Left lung (tissue), 14 donors: ENCODE results near the gene SPOP. TPM values are rescaled to one million over a fixed set of nuclear protein-coding genes. Genes with fewer than 3 reads are reported as not detected.
"Not testable (repeated sequence)": the region's sequence is repeated elsewhere in the genome, so short reads cannot be mapped to it uniquely, and the experiment has no call there.

Experiments
- ATAC-seq: fragments of 200-7000 bp; cut with Tn5 transposase; one replicate; pipeline ENCODE4 v1.9.1; 2020; ENCODE audit warnings: moderate library complexity
- DNase-seq, 4 donors: peaks; one replicate each; pipeline ENCODE4 v3.0.0-alpha.2; 2013 to 2020
- H3K27ac ChIP-seq, 2 donors: fragments of 200-600 bp; sonication (generic) in 1 of 2; one replicate each; pipeline versions ENCODE4 v1.5.0 to v1.8.0; 2020 to 2021
- H3K27me3 ChIP-seq, 2 donors: fragments of 200-600 bp; sonication (generic) in 1 of 2; one replicate each; pipeline versions ENCODE4 v1.5.0 to v1.8.0; 2020 to 2021
- H3K36me3 ChIP-seq, 2 donors: fragments of 200-600 bp; sonication (generic) in 1 of 2; one replicate each; pipeline versions ENCODE4 v1.5.0 to v1.8.0; 2020 to 2021
- H3K4me1 ChIP-seq, 2 donors: fragments of 200-600 bp; one replicate each; pipeline ENCODE4 v1.8.0; 2021
- H3K4me3 ChIP-seq, 2 donors: fragments of 200-600 bp; sonication (generic) in 1 of 2; one replicate each; pipeline versions ENCODE4 v1.5.0 to v1.8.0; 2020 to 2021; ENCODE audit warnings: mild to moderate bottlenecking in 1 of 2
- H3K9me3 ChIP-seq, 2 donors: fragments of 200-600 bp; sonication (generic) in 1 of 2; one replicate each; pipeline versions ENCODE4 v1.5.0 to v1.8.0; 2020 to 2021
- intact Hi-C, 2 donors: fragments of 100-400 bp; cut with DNase I; formaldehyde crosslinking; loops; one replicate each; pipeline versions ENCODE4 v1.11.2 to v1.14.2; 2022
- long read RNA-seq, 12 donors: library from polyadenylated mRNA in 2 of 12; unstranded in 2 of 12; transcript quantifications; one replicate each; pipeline ENCODE4 v2.0.0 and lab custom pipeline, GENCODE V29; 2019 to 2026
- polyA plus RNA-seq, 6 donors: library from polyadenylated mRNA; unstranded; fragments of 120-200 nt; gene quantifications; one replicate each; pipeline ENCODE4 v1.2.1, GENCODE V29; 2013; ENCODE audit not compliant: insufficient read length in 6 of 6
- total RNA-seq, 2 donors: library from RNA; stranded (reverse); fragmentation: NEBNext Ultra II Directional; extraction: Animal tissue kit (Norgen Biotek cat#: 25700); gene quantifications; one replicate each; pipeline ENCODE4 v1.2.1, GENCODE V29; 2021
- TF ChIP-seq, protein P1 (sequence below), 2 donors: fragments of 200-600 bp; sonication (generic) in 1 of 2; IDR thresholded peaks; one replicate each; pipeline versions ENCODE4 v1.5.0 to v1.8.0; 2021; ENCODE audit warnings: antibody characterized with exemption in 2 of 2
- donor health status: DM: no; HTN: yes; CAD: no.
- donor health status: DM: no; HTN: no; CAD: no.

SPOP gene
- 10 to 100 TPM; 79.5 to 89.6 TPM for total RNA-seq
- 10 to 100 TPM; 68.7 to 86.3 (median 78.5) TPM for polyA plus RNA-seq
- long read RNA-seq, donor 1, transcript SPOP-221 (1 exons, 2,135 nt), result major isoform, 50 of 117 reads
- long read RNA-seq, donor 1, transcript SPOP-222 (2 exons, 421 nt), result minor isoform, 18 of 117 reads
- long read RNA-seq, donor 1, transcript SPOP-206 (10 exons, 1,865 nt), result minor isoform, 25 of 117 reads
- long read RNA-seq, donor 1, partial matches to known transcripts, result 22 of 117 reads
- long read RNA-seq, donor 1, other reads (novel, unspliced or antisense), result 0 of 117 reads
- long read RNA-seq, donor 2, transcript SPOP-206 (10 exons, 1,865 nt), result minor isoform, 13 of 89 reads
- long read RNA-seq, donor 2, transcript SPOP-222 (2 exons, 421 nt), result minor isoform, 16 of 89 reads
- long read RNA-seq, donor 2, transcript SPOP-221 (1 exons, 2,135 nt), result major isoform, 50 of 89 reads
- long read RNA-seq, donor 2, partial matches to known transcripts, result 9 of 89 reads
- long read RNA-seq, donor 2, other reads (novel, unspliced or antisense), result 0 of 89 reads
- long read RNA-seq, donor 3, transcript SPOP-222 (2 exons, 421 nt), result minor isoform, 7 of 61 reads
- long read RNA-seq, donor 3, transcript SPOP-221 (1 exons, 2,135 nt), result major isoform, 27 of 61 reads
- long read RNA-seq, donor 3, transcript SPOP-206 (10 exons, 1,865 nt), result minor isoform, 15 of 61 reads
- long read RNA-seq, donor 3, partial matches to known transcripts, result 10 of 61 reads
- long read RNA-seq, donor 3, other reads (novel, unspliced or antisense), result 0 of 61 reads
- long read RNA-seq, donor 4, transcript SPOP-201 (11 exons, 2,965 nt), result minor isoform, 10 of 78 reads
- long read RNA-seq, donor 4, transcript SPOP-206 (10 exons, 1,865 nt), result major isoform, 46 of 78 reads
- long read RNA-seq, donor 4, partial matches to known transcripts, result 2 of 78 reads
- long read RNA-seq, donor 4, other reads (novel, unspliced or antisense), result 14 of 78 reads
- long read RNA-seq, donor 5, transcript SPOP-206 (10 exons, 1,865 nt), result minor isoform, 26 of 72 reads
- long read RNA-seq, donor 5, transcript SPOP-221 (1 exons, 2,135 nt), result major isoform, 28 of 72 reads
- long read RNA-seq, donor 5, transcript SPOP-222 (2 exons, 421 nt), result minor isoform, 14 of 72 reads
- long read RNA-seq, donor 5, partial matches to known transcripts, result 0 of 72 reads
- long read RNA-seq, donor 5, other reads (novel, unspliced or antisense), result 0 of 72 reads
- long read RNA-seq, donor 6, transcript SPOP-221 (1 exons, 2,135 nt), result major isoform, 54 of 89 reads
- long read RNA-seq, donor 6, transcript SPOP-206 (10 exons, 1,865 nt), result minor isoform, 16 of 89 reads
- long read RNA-seq, donor 6, transcript SPOP-222 (2 exons, 421 nt), result minor isoform, 11 of 89 reads
- long read RNA-seq, donor 6, partial matches to known transcripts, result 6 of 89 reads
- long read RNA-seq, donor 6, other reads (novel, unspliced or antisense), result 0 of 89 reads
- long read RNA-seq, donor 7, transcript SPOP-221 (1 exons, 2,135 nt), result minor isoform, 12 of 40 reads
- long read RNA-seq, donor 7, transcript SPOP-222 (2 exons, 421 nt), result minor isoform, 11 of 40 reads
- long read RNA-seq, donor 7, transcript SPOP-206 (10 exons, 1,865 nt), result major isoform, 14 of 40 reads
- long read RNA-seq, donor 7, partial matches to known transcripts, result 0 of 40 reads
- long read RNA-seq, donor 7, other reads (novel, unspliced or antisense), result 0 of 40 reads
- long read RNA-seq, donor 8, transcript SPOP-206 (10 exons, 1,865 nt), result major isoform, 24 of 52 reads
- long read RNA-seq, donor 8, transcript SPOP-222 (2 exons, 421 nt), result minor isoform, 12 of 52 reads
- long read RNA-seq, donor 8, transcript SPOP-221 (1 exons, 2,135 nt), result minor isoform, 14 of 52 reads
- long read RNA-seq, donor 8, partial matches to known transcripts, result 0 of 52 reads
- long read RNA-seq, donor 8, other reads (novel, unspliced or antisense), result 0 of 52 reads
- long read RNA-seq, donor 9, partial matches to known transcripts, result 0 of 1 reads
- long read RNA-seq, donor 9, other reads (novel, unspliced or antisense), result 0 of 1 reads
- long read RNA-seq, donor 10, transcript SPOP-201 (11 exons, 2,965 nt), result minor isoform, 8 of 78 reads
- long read RNA-seq, donor 10, transcript SPOP-206 (10 exons, 1,865 nt), result major isoform, 46 of 78 reads
- long read RNA-seq, donor 10, partial matches to known transcripts, result 1 of 78 reads
- long read RNA-seq, donor 10, other reads (novel, unspliced or antisense), result 21 of 78 reads
- long read RNA-seq, donor 11, result 0 reads
- long read RNA-seq, donor 12, transcript SPOP-206 (10 exons, 1,865 nt), result minor isoform, 18 of 62 reads
- long read RNA-seq, donor 12, transcript SPOP-221 (1 exons, 2,135 nt), result major isoform, 19 of 62 reads
- long read RNA-seq, donor 12, transcript SPOP-222 (2 exons, 421 nt), result minor isoform, 12 of 62 reads
- long read RNA-seq, donor 12, partial matches to known transcripts, result 10 of 62 reads
- long read RNA-seq, donor 12, other reads (novel, unspliced or antisense), result 0 of 62 reads

GRCh38 chr17:49677933-49678847, at the start of gene SPOP:
TSS of gene SPOP (minus strand) at chr17:49678097. CDS start at chr17:49622810, 55,287 bp downstream.
- DNase-seq, result peak; percentile 99 to 100 (median 99)
- Histone ChIP-seq H3K9me3 (no peaks in the 10 kb centered on the region), H3K36me3 (peaks cover 0 to 2% of the 10 kb centered on the region in 2 donors), H3K4me1 (peaks cover 13 to 55% of the 10 kb centered on the region in 2 donors), H3K4me3 (peak within 1 kb of the TSS; percentile 58 to 69), H3K27me3 (no peaks in the 10 kb centered on the region), H3K27ac (peak within 1 kb of the TSS; percentile 97 to 98)
- intact Hi-C loops, result no loop called here
- peak; percentile 99 for ATAC-seq
- TF ChIP-seq, protein P1, sequence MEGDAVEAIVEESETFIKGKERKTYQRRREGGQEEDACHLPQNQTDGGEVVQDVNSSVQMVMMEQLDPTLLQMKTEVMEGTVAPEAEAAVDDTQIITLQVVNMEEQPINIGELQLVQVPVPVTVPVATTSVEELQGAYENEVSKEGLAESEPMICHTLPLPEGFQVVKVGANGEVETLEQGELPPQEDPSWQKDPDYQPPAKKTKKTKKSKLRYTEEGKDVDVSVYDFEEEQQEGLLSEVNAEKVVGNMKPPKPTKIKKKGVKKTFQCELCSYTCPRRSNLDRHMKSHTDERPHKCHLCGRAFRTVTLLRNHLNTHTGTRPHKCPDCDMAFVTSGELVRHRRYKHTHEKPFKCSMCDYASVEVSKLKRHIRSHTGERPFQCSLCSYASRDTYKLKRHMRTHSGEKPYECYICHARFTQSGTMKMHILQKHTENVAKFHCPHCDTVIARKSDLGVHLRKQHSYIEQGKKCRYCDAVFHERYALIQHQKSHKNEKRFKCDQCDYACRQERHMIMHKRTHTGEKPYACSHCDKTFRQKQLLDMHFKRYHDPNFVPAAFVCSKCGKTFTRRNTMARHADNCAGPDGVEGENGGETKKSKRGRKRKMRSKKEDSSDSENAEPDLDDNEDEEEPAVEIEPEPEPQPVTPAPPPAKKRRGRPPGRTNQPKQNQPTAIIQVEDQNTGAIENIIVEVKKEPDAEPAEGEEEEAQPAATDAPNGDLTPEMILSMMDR (IDR thresholded peaks at IDR 0.05), result no peak

DNA sequence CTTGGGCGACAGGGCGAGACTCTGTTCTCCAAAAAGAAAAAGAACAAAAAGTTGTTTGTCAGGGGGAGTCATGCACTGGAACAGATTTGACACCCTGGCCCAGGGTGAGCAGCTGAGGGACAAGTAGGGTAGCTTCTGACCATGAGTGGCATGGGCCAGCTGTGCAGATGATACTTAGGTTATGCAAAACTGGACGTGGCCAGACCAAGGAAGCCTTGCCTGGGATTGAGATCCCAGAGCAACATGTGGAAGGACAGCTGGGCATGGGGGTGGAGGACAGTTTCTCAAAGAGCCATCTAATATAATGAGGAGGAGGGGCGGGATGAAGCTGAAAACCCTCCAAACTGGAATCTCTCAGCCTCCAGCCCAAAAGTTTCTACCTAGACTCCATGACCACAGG, 49.5 kb upstream of the SPOP start:
- no peak overlapping the region for H3K27ac ChIP-seq
- intact Hi-C loops, result no loop called here
- no peak for ATAC-seq

DNA sequence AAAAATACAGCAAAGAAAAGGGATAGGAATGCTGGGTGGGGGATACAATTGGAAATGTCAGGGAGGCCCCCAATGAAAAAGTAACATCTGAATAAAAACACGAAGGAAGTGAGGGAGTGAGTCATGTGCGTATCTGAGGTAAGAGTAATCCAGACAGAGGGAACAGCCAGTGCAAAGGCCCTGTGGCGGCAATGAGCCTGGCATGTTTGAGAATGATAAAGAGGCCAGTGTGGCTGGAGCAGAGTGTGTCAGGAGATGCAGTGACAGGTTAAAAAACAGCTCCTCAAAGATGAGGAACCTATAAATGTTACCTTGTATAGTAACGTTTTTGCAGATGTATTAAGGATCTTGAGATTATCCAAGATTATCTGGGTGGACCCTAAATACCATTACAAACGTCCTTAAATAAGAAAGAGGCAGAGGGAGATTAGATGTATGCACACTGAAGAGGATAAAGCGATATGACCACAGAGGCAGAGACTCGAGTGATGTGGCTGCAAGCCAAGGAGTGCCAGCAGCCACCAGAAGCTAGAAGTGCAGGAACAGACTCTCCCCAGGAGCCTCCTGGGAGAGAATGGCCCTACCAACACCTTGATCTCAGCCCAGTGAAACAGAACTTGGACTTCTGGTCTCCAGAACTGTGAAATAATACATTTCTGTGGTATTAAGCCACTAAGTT, 47.7 kb upstream of the SPOP start:
- no peaks in the 10 kb centered on the region for H3K27me3 ChIP-seq
- ATAC-seq, result no peak
- intact Hi-C loops, result no loop called here
- DNase-seq, result no peak
- TF ChIP-seq, protein P1 (IDR thresholded peaks at IDR 0.05), result no peak
- H3K36me3 ChIP-seq, result peaks cover 0 to 23% of the 10 kb centered on the region in 2 donors
- no peaks in the 10 kb centered on the region for H3K9me3 ChIP-seq
- H3K4me1 ChIP-seq, result peaks cover 8 to 34% of the 10 kb centered on the region in 2 donors
- no peak overlapping the region for H3K27ac ChIP-seq
- no peak overlapping the region for H3K4me3 ChIP-seq

More for the DNA sequence above, 49.5 kb upstream of the SPOP start:
- Histone ChIP-seq H3K27me3 (no peaks in the 10 kb centered on the region), H3K9me3 (no peaks in the 10 kb centered on the region), H3K4me3 (no peak overlapping the region), H3K4me1 (peaks cover 13 to 36% of the 10 kb centered on the region in 2 donors), H3K36me3 (peaks cover 0 to 6% of the 10 kb centered on the region in 2 donors)
- TF ChIP-seq, protein P1 (IDR thresholded peaks at IDR 0.05), result no peak
- no peak for DNase-seq

DNA sequence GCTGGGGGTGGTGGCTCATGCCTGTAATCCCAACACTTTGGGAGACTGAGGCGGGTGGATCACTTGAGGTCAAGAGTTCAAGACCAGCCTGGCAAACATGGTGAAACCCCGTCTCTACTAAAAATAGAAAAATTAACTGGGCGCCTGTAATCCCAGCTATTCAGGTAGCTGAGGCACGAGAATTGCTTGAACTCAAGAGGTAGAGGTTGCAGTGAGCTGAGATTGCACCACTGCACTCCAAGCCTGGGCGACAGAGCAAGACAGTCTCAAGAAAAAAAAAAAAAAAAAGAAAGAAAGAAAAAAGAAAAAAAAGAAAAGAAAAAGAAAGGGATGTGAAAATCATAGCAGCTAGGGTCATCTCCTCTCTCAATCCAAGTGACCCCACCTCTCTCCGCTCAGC, 46.7 kb upstream of the SPOP start:
- ATAC-seq, result peak; percentile 50
- H3K4me1 ChIP-seq, result peaks cover 0 to 24% of the 10 kb centered on the region in 2 donors
- intact Hi-C loops, DNase-seq, H3K4me3 ChIP-seq, H3K27ac ChIP-seq, H3K9me3 ChIP-seq, H3K27me3 ChIP-seq: not testable (repeated sequence)
- peaks cover 0 to 33% of the 10 kb centered on the region in 2 donors for H3K36me3 ChIP-seq
